ENCODE results near the gene TFEB.

The TFEB gene

DNA sequence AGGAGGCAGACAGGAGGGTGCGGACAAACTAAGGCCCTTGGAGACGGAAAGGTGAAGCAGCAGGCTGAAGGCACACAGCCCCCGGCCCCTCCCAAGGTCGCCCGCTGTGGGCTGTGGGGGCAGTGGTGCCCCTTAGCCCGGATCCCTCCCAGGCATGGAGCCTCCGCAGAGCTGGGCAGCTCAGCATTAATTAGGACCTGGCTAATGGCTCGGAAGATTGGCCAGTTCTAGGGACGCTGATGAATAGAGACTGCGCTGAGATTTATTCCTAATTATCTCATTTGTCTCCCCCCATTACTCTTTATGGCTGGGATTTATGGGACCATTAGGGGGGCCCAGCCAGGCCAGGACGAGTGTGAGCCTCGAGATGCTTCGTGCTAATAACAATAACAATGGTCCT is 76.8 kb downstream of the TFEB start:
- WGBS: 89% methylated on average over 13 of the region's 13 CpGs
- Histone ChIP-seq H2BK15ac (ENCODE audit: low read depth, poor library complexity, severe bottlenecking) (no peak overlapping the region), H3K23ac (ENCODE audit: low read length in 2 of 2) (no peak overlapping the region)

DNA sequence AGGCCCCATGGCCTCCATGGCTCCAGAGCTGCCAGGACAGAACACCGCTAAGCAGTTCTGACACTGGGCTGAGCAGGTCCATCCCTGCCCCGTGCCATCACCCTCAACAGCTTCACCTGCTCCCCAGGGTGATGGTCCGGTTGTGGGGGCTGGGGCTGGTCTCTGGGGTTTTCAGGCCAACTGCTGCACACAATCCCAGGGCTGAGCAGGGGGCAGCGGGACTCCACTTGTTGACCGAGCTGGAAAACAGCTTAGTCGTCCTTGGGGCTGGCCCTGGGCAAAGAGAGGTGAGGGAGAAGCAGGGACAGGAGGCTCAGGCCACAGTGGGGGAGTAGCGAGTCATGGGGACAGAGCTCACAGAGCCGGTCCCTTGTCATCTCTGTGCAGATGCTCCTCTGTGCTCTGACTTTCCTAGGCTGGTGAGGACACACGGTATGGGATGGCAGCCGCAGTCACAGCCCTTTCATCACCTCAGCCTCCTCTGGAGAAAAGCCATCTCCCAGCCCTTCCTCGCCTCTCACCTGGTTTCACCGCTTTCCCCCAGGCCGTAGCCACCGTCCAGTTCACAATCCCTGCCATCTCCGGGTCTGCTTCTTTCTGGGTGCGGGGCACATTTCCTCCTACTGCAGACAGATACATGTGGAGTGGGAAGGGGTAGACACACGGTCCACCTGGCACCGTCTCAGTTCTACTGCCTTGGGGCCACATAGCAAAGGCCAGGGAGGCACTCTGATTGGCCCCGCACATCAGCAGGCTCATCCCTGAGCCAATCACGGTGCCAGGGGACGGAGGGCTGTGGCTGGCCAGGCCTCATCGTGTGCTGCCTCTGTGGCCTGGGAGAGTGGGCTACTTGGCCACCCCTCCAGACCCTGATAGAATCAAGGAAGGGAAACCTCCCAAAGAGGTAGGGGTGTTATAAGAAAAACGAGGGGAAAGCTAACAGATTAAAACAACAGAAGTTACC is 78.0 kb downstream of the TFEB start:
- H3K36me3 ChIP-seq (ENCODE audit: control insufficient read depth in 1 of 2, insufficient read depth in 2 of 2, low read depth in 1 of 2, low read length in 2 of 2): peaks cover 0 to 21% of the 10 kb centered on the region in 2 experiments
- H2BK15ac ChIP-seq (ENCODE audit: low read depth, poor library complexity, severe bottlenecking): no peak overlapping the region
- no peak overlapping the region for H3K18ac ChIP-seq (ENCODE audit: low read depth in 1 of 2, low read length in 2 of 2)
- no peak overlapping the region for H3K4me2 ChIP-seq (ENCODE audit: low read length, poor library complexity, severe bottlenecking)
- H2BK5ac ChIP-seq (ENCODE audit: low read depth, low read length, poor library complexity, severe bottlenecking): no peak overlapping the region
- no peak overlapping the region for H4K8ac ChIP-seq (ENCODE audit: low read length)
- no peak overlapping the region for H2AFZ ChIP-seq (ENCODE audit: low read depth, low read length)
- DNase-seq: no peak
- no peaks in the 10 kb centered on the region for H3K79me1 ChIP-seq (replicated peaks; ENCODE audit: low read length, poor library complexity, severe bottlenecking)
- peaks cover 9 to 83% of the 10 kb centered on the region in 2 experiments for H3K27me3 ChIP-seq (ENCODE audit: control insufficient read depth in 1 of 2, insufficient read depth in 1 of 2, low read length in 2 of 2)
- H3K4me1 ChIP-seq (ENCODE audit: control insufficient read depth, insufficient read depth, low read depth, low read length): peaks cover 34% of the 10 kb centered on the region
- 92% methylated on average over 23 of the region's 23 CpGs for WGBS
- H2AK5ac ChIP-seq (ENCODE audit: low read length, severe bottlenecking): no peak overlapping the region
- no peak overlapping the region for H2BK120ac ChIP-seq (ENCODE audit: low read depth, low read length)
- no peaks in the 10 kb centered on the region for H3K9me3 ChIP-seq (ENCODE audit: control insufficient read depth, low read length)
- peak overlapping the region; percentile 72 for H4K91ac ChIP-seq (ENCODE audit: low read length)
- peak overlapping the region in 1 of 2 experiments; percentile 29 for H2BK12ac ChIP-seq (ENCODE audit: low read length in 2 of 2)
- H3K14ac ChIP-seq (ENCODE audit: low read length in 2 of 2): no peak overlapping the region
- no peak overlapping the region for H3K23ac ChIP-seq (ENCODE audit: low read length in 2 of 2)
- no peak overlapping the region for H3K4me3 ChIP-seq (ENCODE audit: insufficient read depth in 1 of 2, low read depth in 1 of 2, low read length in 2 of 2)
- H3K9ac ChIP-seq (ENCODE audit: low read length): no peak overlapping the region
- no peak overlapping the region for H3K4ac ChIP-seq (ENCODE audit: low read depth in 1 of 2, low read length in 2 of 2)
- no peak overlapping the region for H3K27ac ChIP-seq (ENCODE audit: low read length, poor library complexity, severe bottlenecking)

More for the DNA sequence above, 76.8 kb downstream of the TFEB start:
- H2BK120ac ChIP-seq (ENCODE audit: low read depth, low read length): no peak overlapping the region
- no peak overlapping the region for H3K4me3 ChIP-seq (ENCODE audit: insufficient read depth in 1 of 2, low read depth in 1 of 2, low read length in 2 of 2)
- H3K9ac ChIP-seq (ENCODE audit: low read length): no peak overlapping the region
- DNase-seq: no peak
- H3K4me1 ChIP-seq (ENCODE audit: control insufficient read depth, insufficient read depth, low read depth, low read length): peaks cover 28% of the 10 kb centered on the region
- no peak overlapping the region for H3K4me2 ChIP-seq (ENCODE audit: low read length, poor library complexity, severe bottlenecking)
- no peak overlapping the region for H2AFZ ChIP-seq (ENCODE audit: low read depth, low read length)
- peaks cover 0 to 11% of the 10 kb centered on the region in 2 experiments for H3K36me3 ChIP-seq (ENCODE audit: control insufficient read depth in 1 of 2, insufficient read depth in 2 of 2, low read depth in 1 of 2, low read length in 2 of 2)
- no peak overlapping the region for H3K27ac ChIP-seq (ENCODE audit: low read length, poor library complexity, severe bottlenecking)
- H3K79me1 ChIP-seq (replicated peaks; ENCODE audit: low read length, poor library complexity, severe bottlenecking): no peaks in the 10 kb centered on the region
- H3K27me3 ChIP-seq (ENCODE audit: control insufficient read depth in 1 of 2, insufficient read depth in 1 of 2, low read length in 2 of 2): peaks cover 14 to 89% of the 10 kb centered on the region in 2 experiments
- no peaks in the 10 kb centered on the region for H3K9me3 ChIP-seq (ENCODE audit: control insufficient read depth, low read length)
- H3K4ac ChIP-seq (ENCODE audit: low read depth in 1 of 2, low read length in 2 of 2): no peak overlapping the region
- H4K91ac ChIP-seq (ENCODE audit: low read length): no peak overlapping the region
- H2BK12ac ChIP-seq (ENCODE audit: low read length in 2 of 2): no peak overlapping the region
- no peak overlapping the region for H3K14ac ChIP-seq (ENCODE audit: low read length in 2 of 2)
- no peak overlapping the region for H2AK5ac ChIP-seq (ENCODE audit: low read length, severe bottlenecking)
- H3K18ac ChIP-seq (ENCODE audit: low read depth in 1 of 2, low read length in 2 of 2): no peak overlapping the region
- no peak overlapping the region for H2BK5ac ChIP-seq (ENCODE audit: low read depth, low read length, poor library complexity, severe bottlenecking)
- H4K8ac ChIP-seq (ENCODE audit: low read length): no peak overlapping the region

DNA sequence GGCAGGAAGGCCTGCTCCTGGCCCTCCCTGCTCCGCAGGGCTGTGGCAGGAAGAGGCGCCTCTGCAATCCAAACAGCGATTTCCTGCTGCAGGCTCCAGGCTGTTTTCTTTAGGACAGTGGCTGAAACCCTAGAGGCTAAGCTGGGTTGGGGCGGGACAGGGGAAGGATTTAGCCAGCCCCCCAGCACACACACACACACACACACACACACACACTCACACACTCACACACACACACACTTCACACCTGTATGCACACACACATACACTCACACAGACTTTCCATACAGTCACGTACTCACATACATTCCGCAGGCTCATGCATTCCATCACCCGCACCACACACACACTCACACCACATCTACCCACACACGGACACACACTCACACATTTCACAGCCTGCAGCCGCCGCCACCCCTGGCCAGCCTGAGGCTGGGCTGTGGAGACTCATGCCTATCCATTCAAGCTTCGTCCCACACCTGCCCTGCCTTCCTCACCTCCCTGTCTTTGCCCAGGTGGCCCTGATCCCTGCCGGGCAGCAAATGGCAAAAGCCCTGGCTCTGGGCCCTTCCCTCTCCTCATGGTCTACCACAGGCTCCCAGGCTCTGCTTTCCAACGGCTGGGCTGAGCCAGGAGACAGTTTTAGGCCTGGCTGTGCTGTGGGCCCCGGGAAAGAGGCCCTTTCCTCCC is 79.3 kb downstream of the TFEB start:
- DNase-seq: peak; percentile 72
- Histone ChIP-seq H3K27me3 (ENCODE audit: control insufficient read depth in 1 of 2, insufficient read depth in 1 of 2, low read length in 2 of 2) (peaks cover 5 to 81% of the 10 kb centered on the region in 2 experiments), H3K14ac (ENCODE audit: low read length in 2 of 2) (peak overlapping the region in 1 of 2 experiments; percentile 68), H2BK120ac (ENCODE audit: low read depth, low read length) (no peak overlapping the region), H3K4me1 (ENCODE audit: control insufficient read depth, insufficient read depth, low read depth, low read length) (peaks cover 37% of the 10 kb centered on the region), H4K91ac (ENCODE audit: low read length) (peak overlapping the region; percentile 76), H3K4ac (ENCODE audit: low read depth in 1 of 2, low read length in 2 of 2) (peak overlapping the region; percentile 3 to 42), H3K9ac (ENCODE audit: low read length) (no peak overlapping the region), H4K8ac (ENCODE audit: low read length) (peak overlapping the region; percentile 25), H3K4me2 (ENCODE audit: low read length, poor library complexity, severe bottlenecking) (no peak overlapping the region), H3K23ac (ENCODE audit: low read length in 2 of 2) (no peak overlapping the region), H2AK5ac (ENCODE audit: low read length, severe bottlenecking) (no peak overlapping the region), H2BK12ac (ENCODE audit: low read length in 2 of 2) (peak overlapping the region; percentile 46 to 80), H3K27ac (ENCODE audit: low read length, poor library complexity, severe bottlenecking) (peak overlapping the region; percentile 59), H3K36me3 (ENCODE audit: control insufficient read depth in 1 of 2, insufficient read depth in 2 of 2, low read depth in 1 of 2, low read length in 2 of 2) (peaks cover 0 to 34% of the 10 kb centered on the region in 2 experiments), H2BK5ac (ENCODE audit: low read depth, low read length, poor library complexity, severe bottlenecking) (no peak overlapping the region), H3K4me3 (ENCODE audit: insufficient read depth in 1 of 2, low read depth in 1 of 2, low read length in 2 of 2) (no peak overlapping the region), H3K9me3 (ENCODE audit: control insufficient read depth, low read length) (no peaks in the 10 kb centered on the region), H2AFZ (ENCODE audit: low read depth, low read length) (peak overlapping the region; percentile 54), H2BK15ac (ENCODE audit: low read depth, poor library complexity, severe bottlenecking) (no peak overlapping the region), H3K79me1 (replicated peaks; ENCODE audit: low read length, poor library complexity, severe bottlenecking) (peaks cover 3% of the 10 kb centered on the region), H3K18ac (ENCODE audit: low read depth in 1 of 2, low read length in 2 of 2) (peak overlapping the region; percentile 67 to 94)
- 27% methylated on average over 11 of the region's 14 CpGs for WGBS

DNA sequence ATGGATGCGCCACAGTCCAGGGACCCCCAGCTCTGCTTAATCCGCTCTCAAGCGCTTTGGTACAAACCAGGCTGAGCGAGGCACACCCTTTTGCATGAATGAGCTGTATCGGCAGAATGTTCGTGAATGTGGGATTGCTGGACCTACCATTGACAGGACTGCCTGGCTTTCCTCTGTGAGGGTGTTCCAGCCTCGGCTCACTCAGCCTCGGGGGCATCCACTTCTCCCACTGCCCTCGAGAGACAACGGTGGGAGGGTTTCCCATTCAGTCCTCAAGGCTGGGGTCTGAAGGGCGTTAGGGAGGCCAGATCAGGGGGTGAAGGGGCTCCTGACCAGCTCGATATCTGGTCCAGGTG is 79.8 kb downstream of the TFEB start:
- no peak overlapping the region for H2BK5ac ChIP-seq (ENCODE audit: low read depth, low read length, poor library complexity, severe bottlenecking)
- no peak overlapping the region for H2BK15ac ChIP-seq (ENCODE audit: low read depth, poor library complexity, severe bottlenecking)
- no peak overlapping the region for H2AFZ ChIP-seq (ENCODE audit: low read depth, low read length)
- no peak overlapping the region for H3K9ac ChIP-seq (ENCODE audit: low read length)
- DNase-seq: no peak
- no peak overlapping the region for H3K4me3 ChIP-seq (ENCODE audit: insufficient read depth in 1 of 2, low read depth in 1 of 2, low read length in 2 of 2)
- peak overlapping the region; percentile 3 to 42 for H3K4ac ChIP-seq (ENCODE audit: low read depth in 1 of 2, low read length in 2 of 2)
- H4K8ac ChIP-seq (ENCODE audit: low read length): peak overlapping the region; percentile 25
- H3K18ac ChIP-seq (ENCODE audit: low read depth in 1 of 2, low read length in 2 of 2): peak overlapping the region; percentile 67 to 70
- H2BK120ac ChIP-seq (ENCODE audit: low read depth, low read length): no peak overlapping the region
- peak overlapping the region in 1 of 2 experiments; percentile 56 for H3K14ac ChIP-seq (ENCODE audit: low read length in 2 of 2)
- peaks cover 4% of the 10 kb centered on the region for H3K79me1 ChIP-seq (replicated peaks; ENCODE audit: low read length, poor library complexity, severe bottlenecking)
- H4K91ac ChIP-seq (ENCODE audit: low read length): peak overlapping the region; percentile 76
- H2AK5ac ChIP-seq (ENCODE audit: low read length, severe bottlenecking): no peak overlapping the region
- peak overlapping the region; percentile 6 to 63 for H2BK12ac ChIP-seq (ENCODE audit: low read length in 2 of 2)
- H3K4me2 ChIP-seq (ENCODE audit: low read length, poor library complexity, severe bottlenecking): no peak overlapping the region
- peaks cover 37% of the 10 kb centered on the region for H3K4me1 ChIP-seq (ENCODE audit: control insufficient read depth, insufficient read depth, low read depth, low read length)
- no peaks in the 10 kb centered on the region for H3K9me3 ChIP-seq (ENCODE audit: control insufficient read depth, low read length)
- no peak overlapping the region for H3K23ac ChIP-seq (ENCODE audit: low read length in 2 of 2)
- H3K27ac ChIP-seq (ENCODE audit: low read length, poor library complexity, severe bottlenecking): peak overlapping the region; percentile 59
- H3K36me3 ChIP-seq (ENCODE audit: control insufficient read depth in 1 of 2, insufficient read depth in 2 of 2, low read depth in 1 of 2, low read length in 2 of 2): peaks cover 0 to 39% of the 10 kb centered on the region in 2 experiments
- peaks cover 5 to 79% of the 10 kb centered on the region in 2 experiments for H3K27me3 ChIP-seq (ENCODE audit: control insufficient read depth in 1 of 2, insufficient read depth in 1 of 2, low read length in 2 of 2)
- 47% methylated on average over 12 of the region's 12 CpGs for WGBS

Data from mesenchymal stem cell (in vitro differentiated cells and primary cell).